Activated CD8-positive, alpha-beta T cell treated with anti-CD3 and anti-CD28 coated beads, Interleukin-2, amount 10 ng/mL, durations not matched to agents 7 days and 5 days (primary cell): ENCODE measurements around the gene RARA. TPM values are rescaled to one million over a fixed set of nuclear protein-coding genes. Genes with fewer than 3 reads are reported as not detected.

ENCODE experiments used
- ATAC-seq: fragments of 150-1000 bp; cut with Tn5 transposase; one replicate; pipeline ENCODE4 v1.10.0; 2021; ENCODE audit warnings: moderate library complexity
- CTCF ChIA-PET: fragments of 350-600 bp; sonication (Branson Sonifier 250); formaldehyde crosslinking; loops from one replicate; lab custom pipeline; 2021; ENCODE audit warnings: antibody characterized with exemption; lab: Charles Lee
- POLR2A ChIA-PET: fragments of 350-600 bp; sonication (Branson Sonifier 250); formaldehyde crosslinking; loops from one replicate; lab custom pipeline; 2021; ENCODE audit warnings: antibody characterized with exemption; lab: Charles Lee
- DNase-seq: peaks from one replicate; pipeline ENCODE4 v3.0.0-alpha.2; 2020
- H3K27ac Mint-ChIP-seq: one replicate; pipeline ENCODE4 v1.8.0; 2021; ENCODE audit warnings: mild to moderate bottlenecking, mixed read lengths
- H3K27me3 Mint-ChIP-seq: one replicate; pipeline ENCODE4 v1.8.0; 2021; ENCODE audit warnings: low read depth, mixed read lengths
- H3K36me3 Mint-ChIP-seq: one replicate; pipeline ENCODE4 v1.8.0; 2021; ENCODE audit warnings: low read depth, mixed read lengths
- H3K4me1 Mint-ChIP-seq: one replicate; pipeline ENCODE4 v1.8.0; 2021; ENCODE audit warnings: low read depth, mixed read lengths
- H3K4me3 Mint-ChIP-seq: one replicate; pipeline ENCODE4 v1.8.0; 2021; ENCODE audit warnings: mild to moderate bottlenecking, mixed read lengths
- H3K9me3 Mint-ChIP-seq: one replicate; pipeline ENCODE4 v1.8.0; 2022; ENCODE audit warnings: mixed read lengths; ENCODE audit not compliant: insufficient read depth
- total RNA-seq, 2 experiments: library from RNA; stranded (reverse); gene quantifications; one replicate each; pipeline ENCODE4 v1.2.3, GENCODE V29; 2021

The RARA gene
- total RNA-seq, 2 experiments from 2014 or later = 61.1 to 63.2 TPM

DNA sequence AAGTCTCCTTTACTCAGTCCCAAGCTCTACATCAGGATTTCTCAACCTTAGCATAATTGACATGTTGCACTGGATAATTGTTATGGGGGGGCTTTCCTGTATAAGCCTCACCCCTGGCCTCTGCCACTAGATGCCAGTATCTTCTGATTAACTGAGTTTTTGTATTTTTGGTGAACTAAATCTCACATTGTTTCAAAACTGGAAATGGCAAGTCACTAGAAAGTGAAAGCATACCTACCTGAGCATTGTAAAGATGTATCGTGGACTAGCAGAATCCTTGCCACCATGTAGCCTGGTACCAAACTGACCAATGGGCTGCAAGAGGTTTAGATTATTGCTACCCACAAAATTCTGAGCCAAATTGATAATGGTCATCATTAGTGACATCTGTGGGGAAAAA, 93.7 kb downstream of the RARA start:
- ChIA-PET POLR2A (interaction anchor here (0.7 to 2.1 kb wide), 4 partner anchors 11 to 161 kb away, joined by 3 to 5 read pairs (median 4); partner anchors contain the start of gene TOP2A), CTCF (interaction anchor here (0.7 to 5.0 kb wide), 8 partner anchors 9 to 131 kb away, joined by 3 to 42 read pairs (median 6); no protein-coding TSS in a partner anchor)
- peak overlapping the region; percentile 56 for H3K27ac Mint-ChIP-seq
- no peak for DNase-seq
- H3K27me3 Mint-ChIP-seq = no peaks in the 10 kb centered on the region
- H3K4me3 Mint-ChIP-seq = no peak overlapping the region
- peaks cover 36% of the 10 kb centered on the region for H3K4me1 Mint-ChIP-seq
- peaks cover 86% of the 10 kb centered on the region for H3K36me3 Mint-ChIP-seq
- no peaks in the 10 kb centered on the region for H3K9me3 Mint-ChIP-seq
- ATAC-seq = no peak

DNA sequence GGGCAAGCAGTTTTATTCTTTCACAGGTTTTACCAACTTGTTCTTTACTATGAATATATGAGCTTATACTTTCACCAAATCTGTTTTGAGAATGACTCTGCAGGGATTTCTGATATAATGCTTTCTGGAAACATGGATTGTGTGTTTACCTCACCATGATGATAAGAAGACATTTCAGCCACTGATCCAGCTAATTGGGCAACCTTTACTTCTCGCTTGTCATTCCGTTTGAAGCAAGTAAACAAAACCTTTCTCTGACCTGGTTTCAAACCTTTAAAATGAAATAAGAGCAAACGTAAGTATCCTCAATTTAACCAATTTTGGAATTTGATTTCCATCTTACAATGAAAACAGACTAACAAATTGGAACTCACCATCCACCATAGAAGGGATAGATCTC, 95.0 kb downstream of the RARA start:
- Mint-ChIP-seq H3K27me3 (no peaks in the 10 kb centered on the region), H3K4me1 (peaks cover 34% of the 10 kb centered on the region), H3K36me3 (peaks cover 80% of the 10 kb centered on the region), H3K4me3 (no peak overlapping the region), H3K27ac (no peak overlapping the region), H3K9me3 (no peaks in the 10 kb centered on the region)
- CTCF ChIA-PET = interaction anchor here (2.0 to 5.0 kb wide), 2 partner anchors 11 to 129 kb away, joined by 6 to 42 read pairs; no protein-coding TSS in a partner anchor
- DNase-seq = no peak
- ATAC-seq = no peak
- POLR2A ChIA-PET = interaction anchor here (1.1 kb wide), 1 partner anchor 129 kb away, joined by 4 read pairs; no protein-coding TSS in a partner anchor

Other genes starting within 250 kb of the RARA start
- 1 to 10 TPM; 8.7 to 9.7 TPM for gene THRA, start 246.2 kb upstream of the RARA start, total RNA-seq
- 1 to 10 TPM; 4.1 to 4.9 TPM for gene NR1D1, start 208.6 kb upstream of the RARA start, total RNA-seq
- 10 to 100 TPM; 80.5 to 83.2 TPM for gene MSL1, start 187.2 kb upstream of the RARA start, total RNA-seq
- 10 to 100 TPM; 66.2 to 67.7 TPM for gene CASC3, start 168.6 kb upstream of the RARA start, total RNA-seq
- 1 to 10 TPM; 4.8 to 5.3 TPM for gene RAPGEFL1, start 131.7 kb upstream of the RARA start, total RNA-seq
- 10 to 100 TPM; 22.0 to 27.4 TPM for gene WIPF2, start 89.9 kb upstream of the RARA start, total RNA-seq
- gene CDC6, start 21.3 kb upstream of the RARA start, total RNA-seq = 100 to 1,000 TPM; 103 to 110 TPM
- gene GJD3, start 55.6 kb downstream of the RARA start, total RNA-seq = under 1 TPM in 1 of 2 experiments, not detected in 1; 0.29 TPM
- 100 to 1,000 TPM; 517 to 567 TPM for gene TOP2A, start 108.7 kb downstream of the RARA start, total RNA-seq
- gene IGFBP4, start 134.3 kb downstream of the RARA start, total RNA-seq = 10 to 100 TPM; 28.7 to 28.9 TPM
- gene TNS4, start 192.4 kb downstream of the RARA start, total RNA-seq = 1 to 10 TPM; 8.4 to 9.0 TPM